DOHH2 (cell line): Measurements from ENCODE around the gene EMILIN3.

Experiments
- CTCF ChIP-seq: fragments of 200-600 bp; sonication (generic); IDR thresholded peaks from one replicate; pipeline ENCODE4 v1.5.1; 2014; ENCODE audit warnings: antibody characterized with exemption, mild to moderate bottlenecking, low read depth, low read length; ENCODE audit not compliant: poor library complexity, severe bottlenecking
- EZH2phosphoT487 ChIP-seq: fragments of 200-600 bp; sonication (generic); IDR thresholded peaks from 2 replicates; pipeline ENCODE4 v1.6.1; 2017; ENCODE audit warnings: borderline replicate concordance, mild to moderate bottlenecking, antibody characterized with exemption, low read length, moderate library complexity, mixed read lengths

- no peak for TF ChIP-seq EZH2phosphoT487
- peak; percentile 61 for TF ChIP-seq CTCF
These were observed 44.8 kb upstream of the EMILIN3 start for GRCh38 chr20:41411391-41411847.
